NCI-H82 (cell line): ENCODE data around the gene RND1.
A peak's percentile ranks its signal among the peaks of the same experiment; 100 is the strongest.

Source experiments
- DNase-seq: peaks from one replicate; lab custom pipeline; 2025; lab: John Stamatoyannopoulos, UW

RND1 gene

DNA sequence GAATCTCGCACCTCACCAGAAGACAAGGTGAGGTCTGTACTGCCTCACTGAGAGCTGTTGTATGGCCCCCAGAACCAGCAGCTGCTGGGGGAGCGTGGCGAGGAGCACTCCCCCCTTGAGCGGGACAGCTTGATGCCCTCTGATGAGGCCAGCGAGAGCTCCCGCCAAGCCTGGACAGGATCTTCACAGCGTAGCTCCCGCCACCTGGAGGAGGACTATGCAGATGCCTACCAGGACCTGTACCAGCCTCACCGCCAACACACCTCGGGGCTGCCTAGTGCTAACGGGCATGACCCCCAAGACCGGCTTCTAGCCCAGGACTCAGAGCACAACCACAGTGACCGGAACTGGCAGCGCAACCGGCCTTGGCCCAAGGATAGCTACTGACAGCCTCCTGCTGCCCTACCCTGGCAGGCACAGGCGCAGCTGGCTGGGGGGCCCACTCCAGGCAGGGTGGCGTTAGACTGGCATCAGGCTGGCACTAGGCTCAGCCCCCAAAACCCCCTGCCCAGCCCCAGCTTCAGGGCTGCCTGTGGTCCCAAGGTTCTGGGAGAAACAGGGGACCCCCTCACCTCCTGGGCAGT is 38.1 kb downstream of the RND1 start:
- DNase-seq: no peak

DNA sequence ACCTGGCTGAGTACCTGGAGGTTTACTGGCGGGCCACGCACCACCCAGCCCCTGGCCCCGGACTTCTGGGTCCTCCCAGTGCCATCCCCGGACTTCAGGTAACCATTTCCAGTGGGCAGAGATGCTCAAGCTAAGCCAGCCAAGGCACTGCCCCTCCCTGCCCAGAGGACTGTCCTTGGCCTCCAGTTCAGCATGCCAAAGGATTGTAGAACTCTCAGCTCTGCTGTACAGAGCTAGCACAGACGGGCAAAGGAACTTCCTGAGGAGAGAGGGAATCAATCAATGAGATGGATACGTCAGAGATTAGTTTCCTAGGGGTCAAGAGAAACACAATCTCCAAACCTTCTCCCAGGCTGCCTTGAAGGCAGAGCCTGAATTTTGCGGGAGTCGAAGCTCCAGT is 38.6 kb downstream of the RND1 start:
- DNase-seq: no peak

DNA sequence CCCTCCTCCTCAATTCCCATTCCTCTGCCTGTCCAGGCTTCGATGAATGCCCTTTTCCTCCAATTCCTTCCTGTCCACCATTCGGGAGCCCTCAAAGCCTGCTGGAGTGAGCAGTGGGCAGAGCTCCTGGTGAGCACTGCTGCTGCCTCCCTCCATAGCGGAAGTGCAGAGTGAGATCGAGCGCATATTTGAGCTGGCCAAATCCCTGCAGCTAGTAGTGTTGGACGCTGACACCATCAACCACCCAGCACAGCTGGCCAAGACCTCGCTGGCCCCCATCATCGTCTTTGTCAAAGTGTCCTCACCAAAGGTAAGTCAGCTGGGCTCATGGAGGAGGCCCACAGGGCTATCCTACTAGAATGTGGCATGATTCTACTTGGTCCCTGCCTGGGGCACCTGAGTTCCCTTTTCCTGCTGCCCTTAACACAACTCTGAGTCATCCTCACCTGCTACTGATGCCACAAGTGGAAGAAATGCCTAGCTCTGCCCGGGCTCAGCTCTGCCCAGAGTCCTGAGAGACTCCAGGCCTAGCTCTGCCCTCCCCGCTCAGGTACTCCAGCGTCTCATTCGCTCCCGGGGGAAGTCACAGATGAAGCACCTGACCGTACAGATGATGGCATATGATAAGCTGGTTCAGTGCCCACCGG is 39.3 kb downstream of the RND1 start:
- no peak for DNase-seq

DNA sequence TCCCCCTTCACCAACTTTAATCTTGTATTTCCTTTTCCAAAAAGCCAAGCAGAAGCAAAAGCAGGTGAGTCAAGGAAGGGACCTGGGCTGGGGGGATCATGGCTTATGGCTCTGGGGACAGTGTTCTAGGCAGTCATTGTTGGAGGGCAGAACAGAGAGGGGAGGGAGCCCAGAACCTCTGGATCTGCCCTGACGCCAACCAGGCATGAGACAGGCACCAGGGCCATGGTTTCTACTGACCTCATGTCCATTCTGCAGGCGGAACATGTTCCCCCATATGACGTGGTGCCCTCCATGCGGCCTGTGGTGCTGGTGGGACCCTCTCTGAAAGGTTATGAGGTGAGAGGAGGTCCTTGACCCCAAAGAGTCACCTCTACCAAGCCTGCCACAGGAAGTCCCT is 40.8 kb downstream of the RND1 start:
- DNase-seq: no peak

DNA sequence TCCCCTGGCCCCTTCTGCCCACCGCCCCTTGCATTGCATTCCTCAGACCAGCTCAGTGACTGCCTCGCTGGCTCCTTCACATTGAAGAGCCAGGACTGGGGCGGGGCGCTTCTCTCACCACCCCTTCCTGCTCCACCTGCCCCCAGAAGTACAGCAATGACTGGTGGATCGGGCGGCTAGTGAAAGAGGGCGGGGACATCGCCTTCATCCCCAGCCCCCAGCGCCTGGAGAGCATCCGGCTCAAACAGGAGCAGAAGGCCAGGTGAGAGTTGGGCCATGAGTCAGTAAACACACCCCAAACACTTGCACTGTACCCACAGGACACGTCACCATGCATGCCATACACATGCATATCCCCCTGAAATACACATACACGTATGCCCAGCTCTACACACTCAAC is 41.6 kb downstream of the RND1 start:
- DNase-seq: no peak

DNA sequence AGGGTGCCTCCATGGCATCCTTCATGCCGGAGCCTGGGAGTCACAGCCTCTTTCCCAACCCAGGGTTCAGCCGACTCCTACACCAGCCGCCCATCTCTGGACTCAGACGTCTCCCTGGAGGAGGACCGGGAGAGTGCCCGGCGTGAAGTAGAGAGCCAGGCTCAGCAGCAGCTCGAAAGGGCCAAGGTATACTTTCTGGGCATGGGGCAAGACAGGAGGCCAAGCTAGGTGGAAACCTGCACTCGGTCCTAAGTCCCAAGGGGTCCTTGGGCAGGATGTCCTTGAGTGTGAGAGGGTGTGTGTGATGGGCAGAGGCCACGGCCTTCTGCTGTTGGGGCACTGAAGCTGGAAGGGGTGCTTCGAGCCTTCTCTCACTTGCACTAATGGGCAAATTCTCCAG is 42.4 kb downstream of the RND1 start:
- no peak for DNase-seq

DNA sequence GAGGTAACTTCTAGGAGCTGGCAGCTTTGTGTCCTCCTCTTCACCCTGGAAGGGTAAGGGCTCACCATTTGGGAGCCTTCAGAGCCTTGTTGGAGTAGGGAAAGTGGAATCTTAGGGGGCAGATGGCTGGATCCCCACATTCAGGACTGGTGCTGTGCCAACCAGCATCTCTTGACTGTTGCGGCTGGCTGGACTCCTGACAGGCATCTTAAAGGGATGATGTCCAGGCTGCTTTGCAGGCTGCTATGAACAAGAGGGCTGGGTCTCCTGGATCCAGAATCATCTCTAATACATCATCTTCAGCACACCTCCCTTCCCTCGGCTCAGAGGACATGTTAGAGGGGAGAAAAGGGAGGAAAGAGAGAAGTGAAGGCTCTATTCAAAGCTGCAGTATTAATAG is 43.0 kb downstream of the RND1 start:
- no peak for DNase-seq

DNA sequence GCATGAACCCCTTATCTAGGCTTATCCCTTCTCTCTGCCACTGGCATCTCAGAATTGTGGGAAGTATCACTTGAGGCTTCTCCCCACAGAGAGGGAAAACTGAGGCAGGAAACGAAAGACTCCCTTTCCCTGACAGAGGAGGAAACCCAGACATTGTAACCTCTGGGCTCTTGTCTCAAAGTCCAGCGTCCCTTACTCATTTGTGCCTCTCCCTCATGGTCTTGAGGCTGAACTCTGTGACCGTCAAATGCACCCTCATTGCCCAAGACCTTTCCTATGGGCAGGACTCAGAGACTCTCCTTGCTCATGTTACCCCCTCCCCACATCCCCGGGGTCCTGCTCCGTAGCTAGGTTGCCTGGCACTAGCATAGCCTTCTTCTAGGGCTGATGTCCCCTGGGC is 43.5 kb downstream of the RND1 start:
- DNase-seq: no peak

DNA sequence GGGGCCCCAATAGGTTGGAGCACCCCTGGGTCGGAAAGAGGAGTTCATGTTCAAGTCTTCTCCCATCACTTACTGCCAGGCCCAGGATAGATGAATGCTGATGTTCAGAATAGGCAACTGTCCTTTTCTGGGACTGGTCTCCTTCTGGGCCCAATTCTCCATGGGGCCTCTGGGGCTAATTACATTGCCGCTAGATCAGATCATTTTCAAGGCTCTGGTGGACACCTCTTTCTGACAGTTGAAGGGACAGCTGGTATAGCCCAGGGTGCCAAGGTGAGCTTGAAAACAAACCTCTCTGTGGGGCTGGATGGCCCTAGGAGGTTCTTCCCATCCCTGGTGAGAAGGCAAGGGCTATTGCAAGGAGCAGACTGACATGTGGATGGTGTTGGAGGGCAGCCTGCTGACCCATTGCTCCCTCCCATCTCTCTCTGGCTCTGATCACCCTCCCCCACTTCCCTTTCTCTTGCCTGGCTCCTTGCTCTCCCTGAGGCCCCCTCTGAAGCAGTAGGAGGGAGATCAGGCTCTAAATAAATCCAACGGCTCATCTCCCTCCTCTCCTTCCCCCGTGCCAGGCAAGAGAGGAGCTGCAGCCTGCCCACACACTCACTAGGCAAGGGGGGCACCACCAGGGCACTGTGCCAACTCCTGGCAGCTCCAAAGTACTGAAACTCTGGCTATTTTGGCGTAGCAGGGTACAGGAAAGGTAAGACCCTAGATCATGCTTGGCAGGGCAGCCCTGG is 45.5 kb downstream of the RND1 start:
- DNase-seq: no peak

DNA sequence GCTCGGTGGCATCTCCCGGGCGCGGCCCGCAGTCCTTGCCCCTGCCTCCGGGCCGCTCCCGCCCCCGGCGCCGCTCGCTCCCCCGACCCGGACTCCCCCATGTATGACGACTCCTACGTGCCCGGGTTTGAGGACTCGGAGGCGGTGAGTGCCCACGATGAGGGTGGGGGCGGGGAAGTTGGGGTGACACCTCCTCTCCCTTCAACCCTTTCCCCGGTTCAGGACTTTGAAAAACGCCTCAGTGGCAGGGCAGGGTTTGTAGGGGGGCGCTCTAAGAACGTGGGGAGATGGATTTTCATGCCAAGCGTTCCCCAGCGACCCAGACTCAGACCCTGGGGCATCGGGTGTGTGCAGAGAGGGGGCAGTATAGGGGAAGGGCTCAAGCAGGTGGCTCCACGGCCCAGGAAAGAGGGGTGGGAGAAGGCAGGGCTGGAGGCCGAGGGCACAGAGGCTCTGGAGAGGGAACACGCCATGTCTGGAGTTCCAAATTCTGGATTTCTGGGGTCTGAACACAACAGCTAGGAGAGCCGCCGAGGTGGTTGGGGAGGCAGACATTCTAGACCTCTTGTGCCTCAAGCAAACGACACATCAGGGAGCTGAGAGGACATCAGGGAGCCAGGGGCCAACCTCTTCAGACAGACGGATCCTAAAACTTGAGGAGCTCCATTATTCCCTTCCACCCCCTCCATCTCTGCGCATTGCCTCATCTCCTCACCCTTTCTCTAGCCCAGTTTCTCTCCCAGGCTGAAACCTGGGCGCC is 46.7 kb downstream of the RND1 start:
- DNase-seq: peak; percentile 58

DNA sequence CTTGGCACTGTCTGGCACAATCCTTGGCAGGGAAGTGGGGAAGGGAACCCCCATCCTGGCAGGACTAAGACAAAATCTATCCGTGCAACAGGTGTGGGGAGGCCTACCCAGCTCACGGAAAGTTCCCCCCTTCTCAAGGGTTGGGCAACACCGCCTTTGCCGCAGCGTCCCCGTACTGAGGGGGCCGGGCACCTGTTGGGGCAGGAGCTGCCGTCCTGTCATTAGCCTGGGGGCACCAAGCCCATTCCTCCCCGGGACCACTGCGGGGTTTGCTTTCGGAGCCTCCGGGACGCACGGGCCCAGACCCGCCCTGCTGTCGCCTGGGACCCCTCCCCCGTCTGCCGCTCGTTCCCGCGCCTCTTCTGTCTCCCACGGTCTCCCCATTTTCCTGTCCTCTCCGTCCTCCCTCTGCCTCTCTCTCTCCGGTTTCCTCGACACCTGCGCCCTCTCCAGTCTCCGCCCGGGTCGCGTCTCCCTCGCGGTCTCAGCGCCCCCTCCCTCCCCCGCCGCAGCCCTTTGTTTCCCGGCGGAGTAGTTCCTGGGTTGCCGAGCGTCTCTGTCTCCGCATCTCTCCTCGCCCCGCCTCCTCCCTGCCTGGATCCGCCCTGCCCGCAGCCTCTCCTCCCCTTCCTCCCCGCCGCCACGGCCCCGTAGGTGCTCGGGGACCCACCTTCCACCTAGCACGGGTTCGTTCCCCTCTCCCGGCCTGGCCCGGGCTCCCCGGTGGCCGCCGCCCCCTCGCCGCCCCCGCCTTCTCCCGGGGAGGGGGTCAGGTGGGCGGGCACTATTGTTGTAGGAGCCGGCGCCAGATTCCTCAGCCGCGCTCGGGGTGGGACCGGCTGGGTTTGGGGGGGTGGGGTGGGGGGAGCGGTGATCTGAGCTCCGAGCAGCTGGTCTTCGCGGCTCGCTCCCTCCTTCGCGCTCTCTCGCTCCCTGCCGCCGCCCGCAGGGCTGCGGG is 47.5 kb downstream of the RND1 start, which contains the start of gene CACNB3:
CACNB3 (plus strand) TSS at position 624 of the 958 bp plus-strand sequence. CDS start 434 bp downstream, outside the sequence.
- peak; percentile 92 for DNase-seq

DNA sequence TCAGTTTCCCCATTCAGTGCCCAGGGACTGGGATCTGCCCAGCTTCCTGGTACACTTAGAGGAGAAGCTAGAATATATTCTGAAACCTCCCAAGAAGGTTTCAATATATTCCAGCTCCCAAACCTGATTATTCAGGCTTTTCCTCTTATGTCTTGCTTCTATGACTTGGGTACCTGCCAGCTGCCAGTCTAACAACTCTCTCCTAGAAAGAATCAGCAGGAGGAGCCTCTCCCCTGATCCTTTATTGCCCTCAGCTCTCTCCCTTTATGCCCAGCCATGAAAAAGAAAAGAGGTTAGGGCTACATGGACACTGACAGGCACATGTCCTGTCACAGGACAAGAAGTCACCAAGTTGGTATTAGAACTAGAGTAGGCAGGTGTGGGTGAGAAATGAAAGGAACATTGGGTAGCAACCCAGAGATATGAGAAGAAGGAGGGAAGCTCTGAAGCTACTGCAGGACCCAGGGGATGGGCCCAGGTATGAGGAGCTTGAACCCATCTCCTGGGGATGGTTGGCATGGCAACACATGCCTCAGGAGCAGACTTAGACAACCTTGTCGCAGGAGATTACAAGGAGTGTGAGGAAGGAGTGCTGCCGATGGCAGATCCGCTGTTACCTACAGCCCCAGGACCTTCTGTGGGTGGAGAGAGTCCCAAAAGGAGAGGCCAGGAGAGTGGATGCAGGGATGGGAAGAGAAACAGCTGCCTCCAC is 49.4 kb downstream of the RND1 start:
- DNase-seq: no peak

DNA sequence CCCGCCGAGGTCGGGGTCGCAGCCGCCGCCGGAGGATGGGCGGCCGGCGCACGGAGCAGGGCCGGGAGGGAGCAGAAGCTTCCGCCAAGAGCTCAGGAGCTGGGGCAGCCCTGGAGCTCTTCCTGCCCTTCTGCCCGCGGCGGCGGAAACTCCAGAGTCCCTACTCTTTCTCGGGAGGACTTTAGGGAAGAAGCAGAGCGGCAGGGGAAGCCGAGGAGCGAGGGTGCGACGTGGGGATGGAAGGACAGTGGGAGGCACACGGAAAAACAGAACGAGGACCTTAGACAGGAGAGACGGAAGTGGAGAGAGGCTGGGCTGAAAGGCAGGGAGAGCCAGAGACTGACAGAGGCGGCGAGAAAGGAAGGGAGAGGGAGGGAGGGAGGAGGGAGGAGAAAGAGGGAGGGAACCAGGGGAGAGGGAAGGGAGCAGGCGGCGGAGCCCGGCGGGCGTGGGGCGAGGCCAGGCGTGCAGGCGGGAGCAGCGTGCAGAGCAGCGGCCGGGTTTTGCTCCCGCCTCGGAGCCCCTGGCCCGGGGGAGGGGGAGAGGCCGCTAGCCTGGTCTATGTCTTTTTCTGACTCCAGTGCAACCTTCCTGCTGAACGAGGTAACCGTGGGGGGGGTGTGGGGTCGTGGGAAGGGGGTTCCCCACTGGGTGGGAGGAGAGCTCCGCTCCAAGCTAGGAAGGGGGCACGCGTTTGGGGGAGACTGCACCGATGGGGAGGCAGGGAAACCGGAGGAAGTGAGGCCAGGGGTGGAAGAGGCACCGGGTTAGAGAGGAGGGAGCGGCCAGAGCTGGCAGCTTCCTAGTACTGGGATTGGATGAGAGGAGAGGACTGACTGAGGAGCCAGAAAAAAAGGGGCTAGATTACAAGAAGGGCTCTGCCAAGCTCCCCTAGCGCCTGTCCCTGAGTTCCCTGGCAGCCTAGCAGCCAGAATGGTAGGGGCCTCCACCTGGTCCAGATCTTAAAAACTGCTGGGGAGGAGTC is 50.3 kb downstream of the RND1 start:
- peak; percentile 94 for DNase-seq

DNA sequence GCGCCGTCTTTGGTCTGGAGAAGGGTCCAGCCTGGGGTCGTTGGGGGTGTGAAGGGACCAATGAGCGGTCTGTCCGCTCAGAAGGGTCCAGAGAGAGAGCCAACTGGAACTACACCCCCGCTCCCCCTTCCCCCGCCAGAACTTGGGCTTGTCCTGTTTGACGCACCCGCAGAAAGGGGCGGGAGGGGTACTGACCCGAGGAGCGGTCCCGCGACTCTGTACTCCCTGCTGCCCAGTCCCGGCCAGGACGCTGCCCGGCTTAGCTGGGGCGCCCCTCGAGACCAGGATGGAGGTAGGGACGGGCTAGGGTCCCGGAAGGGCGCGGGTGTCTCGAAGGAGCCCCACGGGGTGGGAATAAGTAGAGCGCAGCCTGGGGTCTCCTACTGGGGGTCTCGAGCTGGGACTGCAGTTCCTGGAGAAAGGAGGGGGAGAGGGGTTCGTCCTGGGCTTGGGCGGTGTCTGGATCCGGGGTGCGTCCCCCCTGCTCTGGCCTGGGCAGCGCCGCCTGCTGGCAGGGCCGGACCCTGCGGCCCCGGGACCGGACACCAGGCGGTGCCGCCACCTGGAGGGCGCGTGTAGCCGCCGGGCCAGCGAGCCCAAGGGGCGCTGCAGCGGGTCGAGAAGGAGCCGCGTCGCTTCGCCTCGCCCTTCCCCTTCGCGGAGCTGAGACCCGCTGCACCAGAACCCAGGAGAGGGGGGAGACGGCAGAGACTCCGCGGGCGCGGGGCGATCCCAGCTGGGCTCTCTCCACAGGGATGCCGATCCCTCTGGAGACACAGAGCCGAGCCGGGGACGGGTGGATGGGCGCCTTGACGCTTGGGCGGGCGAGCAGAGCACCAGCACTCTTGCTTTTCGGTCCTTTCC is 51.2 kb downstream of the RND1 start:
- DNase-seq: peak; percentile 83

DNA sequence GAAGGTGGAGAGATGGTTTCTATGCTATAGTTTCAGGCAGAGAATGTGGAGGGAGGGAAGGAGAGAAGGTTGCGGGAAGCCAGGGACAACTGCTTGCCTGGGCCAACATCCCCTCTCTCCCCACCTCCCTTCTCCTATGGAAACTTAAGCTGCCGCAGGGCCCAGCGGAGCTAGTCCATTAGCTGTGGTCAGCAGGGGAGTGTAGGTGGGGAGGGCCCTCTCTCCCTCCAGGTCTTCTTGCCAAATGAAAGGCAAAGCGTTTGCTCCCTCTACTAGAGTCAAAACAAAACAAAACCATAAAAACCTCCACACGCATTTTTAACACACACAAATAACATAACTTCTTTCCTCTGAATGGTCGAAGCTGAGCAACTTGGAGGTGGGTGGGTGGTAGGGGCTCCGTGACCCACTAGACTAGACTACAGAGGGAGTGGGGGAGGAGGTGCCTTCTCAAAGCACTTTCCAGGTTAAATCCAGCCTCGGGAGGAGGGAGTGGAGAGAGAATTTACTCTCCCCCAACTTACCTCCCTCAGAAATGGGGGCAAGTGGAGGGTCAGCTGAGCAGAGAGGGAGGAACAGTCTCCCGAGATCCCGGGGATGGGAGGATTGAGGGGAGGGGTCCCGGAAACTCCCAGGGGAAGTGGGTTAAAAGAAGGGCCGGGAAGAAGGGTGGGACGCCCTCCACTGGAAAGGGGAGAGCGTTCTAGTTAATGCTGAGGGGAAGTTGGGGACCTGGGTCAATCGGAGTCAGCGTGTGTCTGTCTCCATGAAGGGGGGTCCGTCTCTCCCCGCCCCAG is 52.0 kb downstream of the RND1 start:
- no peak for DNase-seq

DNA sequence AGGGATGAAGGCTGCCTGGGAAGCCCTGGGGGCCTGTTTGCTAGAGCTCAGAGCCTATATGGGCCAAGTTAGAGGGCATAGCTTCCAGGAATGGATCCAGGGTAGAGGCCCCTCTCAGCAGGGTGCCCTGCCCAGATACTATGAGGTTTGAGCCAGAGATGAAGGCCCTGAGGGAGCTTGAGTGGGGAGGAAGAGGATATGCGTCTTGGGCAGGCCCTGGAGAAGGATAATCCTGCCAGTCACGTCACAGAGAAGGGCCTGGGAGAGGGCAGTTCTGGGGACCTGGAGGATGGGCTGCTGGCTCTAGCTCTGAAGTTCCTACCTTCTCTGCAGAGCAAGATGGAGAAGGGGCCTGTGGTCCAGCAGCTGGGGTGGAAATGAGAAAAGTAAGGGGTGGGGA is 53.3 kb downstream of the RND1 start:
- DNase-seq: no peak

DNA sequence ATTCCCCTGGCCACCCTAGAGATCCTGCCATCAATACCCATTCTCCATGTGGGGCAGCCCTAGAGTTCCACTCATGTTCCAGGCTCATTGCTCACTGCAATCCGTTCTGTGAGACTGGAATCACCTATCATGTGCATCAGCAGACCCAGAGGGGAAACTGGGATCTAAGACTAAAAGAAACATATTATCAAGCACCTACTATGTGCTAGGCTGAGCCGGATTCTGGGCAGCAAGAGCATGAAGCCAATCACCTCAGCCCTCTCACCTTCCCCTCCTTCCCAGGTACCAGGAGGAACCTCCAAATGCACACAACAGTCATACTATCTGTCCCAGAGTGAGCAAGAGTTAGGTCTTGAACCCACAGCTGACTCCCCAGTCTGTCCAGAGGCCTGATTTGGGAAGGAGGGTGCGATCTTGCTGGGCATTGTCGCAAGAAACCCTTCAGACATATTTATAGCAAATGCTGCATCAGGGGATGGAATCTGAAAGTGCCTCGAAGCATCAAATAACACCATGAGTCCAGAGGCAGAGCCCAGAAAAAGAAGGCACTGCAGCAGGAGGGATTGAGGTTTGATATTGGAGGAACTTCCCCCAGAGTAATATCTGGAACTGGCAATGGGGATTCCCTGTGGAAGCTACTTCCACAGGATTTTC is 54.1 kb downstream of the RND1 start:
- DNase-seq: no peak
